Activated T-cell treated with anti-CD3 and anti-CD28 coated beads, Interleukin-2, amount 50 U/mL, for 1 hour (primary cell): ENCODE results near the gene TRIM62.
"Not testable (repeated sequence)": the region's sequence is repeated elsewhere in the genome, so short reads cannot be mapped to it uniquely, and the experiment has no call there.

Experiments
- DNase-seq: peaks from one replicate; pipeline ENCODE4 v3.0.0-alpha.2; 2020

The TRIM62 gene

GRCh38 chr1:33158366-33158765 lies 23.5 kb downstream of the TRIM62 start:
- no peak for DNase-seq

DNA sequence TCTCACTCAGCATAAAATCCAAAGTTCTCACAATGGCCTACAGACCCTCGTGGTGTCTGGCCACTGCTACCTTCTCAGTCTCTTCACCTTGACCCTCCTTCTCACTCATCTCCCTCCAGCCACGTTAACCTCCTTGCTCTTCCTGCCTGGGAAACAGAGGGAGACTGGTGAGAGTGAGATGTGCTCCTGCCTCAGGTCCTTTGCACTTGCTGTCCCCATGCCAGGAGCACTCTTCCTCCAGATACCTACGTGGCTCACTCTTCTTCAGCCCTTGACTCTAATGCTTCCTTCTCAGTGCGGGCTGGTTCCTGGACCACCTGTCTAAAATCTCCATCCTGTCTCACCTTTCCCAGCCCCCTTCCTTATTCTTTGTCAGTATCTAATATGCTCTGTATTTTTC lies 24.7 kb downstream of the TRIM62 start:
- no peak for DNase-seq

- no peak for DNase-seq
Observed at GRCh38 chr1:33155877-33156538, 25.8 kb downstream of the TRIM62 start.

GRCh38 chr1:33153650-33154049 lies 28.2 kb downstream of the TRIM62 start:
- DNase-seq: no peak

- no peak for DNase-seq
Observed at GRCh38 chr1:33152685-33153432, 29.0 kb downstream of the TRIM62 start.

GRCh38 chr1:33151116-33151515 lies 30.7 kb downstream of the TRIM62 start:
- no peak for DNase-seq

DNA sequence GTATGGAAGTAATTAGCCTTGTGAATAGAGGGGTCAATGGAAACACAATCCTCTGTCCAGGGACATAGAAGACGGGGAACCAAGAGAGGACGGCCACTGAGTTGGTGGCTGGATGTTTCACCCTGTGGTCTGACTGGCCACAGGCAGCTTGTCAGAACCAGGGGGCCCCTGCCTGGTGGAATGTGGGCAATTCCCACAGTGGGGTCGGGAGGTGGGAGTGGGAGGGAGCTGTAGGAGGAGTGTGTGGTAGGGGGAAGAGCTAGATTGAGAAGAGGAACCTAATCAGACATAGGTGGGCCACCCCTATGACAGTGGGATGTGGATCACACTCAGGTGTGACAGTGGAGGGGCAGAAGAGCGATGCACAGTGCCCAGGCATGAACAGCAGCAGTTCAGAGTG lies 31.3 kb downstream of the TRIM62 start:
- DNase-seq: no peak

GRCh38 chr1:33149453-33150190 lies 32.2 kb downstream of the TRIM62 start:
- no peak for DNase-seq

GRCh38 chr1:33148615-33149014 lies 33.2 kb downstream of the TRIM62 start:
- no peak for DNase-seq

GRCh38 chr1:33147997-33148314 lies 33.9 kb downstream of the TRIM62 start:
- DNase-seq: no peak

DNA sequence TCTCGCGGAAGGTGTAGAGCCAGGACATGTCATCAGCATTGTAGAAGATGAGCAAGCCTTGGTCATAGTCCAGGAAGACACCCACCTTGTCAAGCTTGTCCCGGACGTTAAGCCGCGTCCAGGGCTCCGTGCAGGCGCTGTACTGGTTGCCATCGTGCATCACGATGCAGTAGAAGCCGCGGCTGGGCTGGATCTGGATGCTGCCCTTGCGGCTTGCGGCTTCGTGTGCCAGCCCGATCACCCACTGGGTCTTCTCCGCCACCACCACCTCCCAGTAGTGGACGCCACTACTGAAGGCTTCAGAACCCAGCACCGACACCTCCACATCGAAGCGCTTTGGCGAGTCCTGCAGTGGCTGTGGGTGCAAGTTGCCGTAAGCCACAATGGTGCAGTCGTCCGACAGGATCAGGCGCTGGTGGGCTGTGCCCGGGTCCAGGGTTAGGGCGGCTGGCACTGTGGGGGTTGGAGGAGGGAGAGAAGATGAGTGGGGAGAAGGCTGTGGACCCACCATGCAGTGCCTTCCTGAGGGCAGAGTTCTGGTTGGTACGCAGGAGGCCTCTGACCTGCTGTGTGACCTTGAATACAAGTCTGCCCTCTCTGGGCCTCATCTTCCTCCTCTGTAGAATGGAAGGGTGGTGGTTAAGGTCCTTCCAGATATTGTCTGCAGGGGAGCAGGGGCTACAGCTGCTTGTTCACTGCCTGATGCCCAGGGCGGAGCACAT lies 34.4 kb downstream of the TRIM62 start:
- DNase-seq: no peak

GRCh38 chr1:33146003-33146402 lies 35.8 kb downstream of the TRIM62 start:
- DNase-seq: no peak

- DNase-seq: no peak
Observed at GRCh38 chr1:33143698-33144097, 38.1 kb downstream of the TRIM62 start.

DNA sequence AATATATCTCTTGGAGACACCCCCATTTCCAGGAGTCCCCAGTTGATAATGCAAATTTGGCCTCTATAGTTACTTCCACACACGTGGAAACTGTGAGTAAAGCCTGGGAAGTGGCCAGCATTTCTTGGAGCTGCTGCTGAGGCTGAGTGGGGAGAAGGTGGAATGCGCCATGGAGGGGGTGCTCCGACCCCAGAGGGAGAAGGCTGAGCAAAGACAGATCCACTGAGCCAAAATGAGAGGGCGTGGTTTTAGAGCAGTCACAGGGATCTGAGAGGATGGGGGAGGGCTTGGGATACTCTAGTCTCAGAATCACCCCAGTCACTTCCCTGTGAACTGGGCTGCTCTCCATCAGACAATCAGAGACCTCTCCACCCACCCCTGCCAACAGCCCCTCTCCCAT lies 38.7 kb downstream of the TRIM62 start:
- no peak for DNase-seq

- DNase-seq: no peak
Observed at GRCh38 chr1:33142483-33143064, 39.3 kb downstream of the TRIM62 start.

DNA sequence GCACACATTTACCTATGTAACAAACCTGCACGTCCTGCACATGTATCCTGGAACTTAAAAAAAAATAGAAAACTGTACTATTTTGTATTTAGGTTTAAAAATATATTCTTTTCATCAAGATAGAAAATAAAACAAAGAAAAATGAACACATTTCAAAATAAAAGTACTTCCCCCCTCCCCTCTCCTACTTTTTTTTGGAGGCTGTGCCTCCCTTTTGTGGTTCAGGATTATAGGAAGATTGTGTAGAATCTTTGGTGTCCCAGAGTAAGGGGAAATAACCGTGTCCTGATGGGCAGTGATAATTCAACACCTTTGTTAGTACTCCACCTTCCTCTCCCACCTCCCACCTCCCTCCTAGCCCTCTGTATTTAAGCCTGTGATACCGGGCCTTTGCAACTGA lies 40.1 kb downstream of the TRIM62 start:
- no peak for DNase-seq

DNA sequence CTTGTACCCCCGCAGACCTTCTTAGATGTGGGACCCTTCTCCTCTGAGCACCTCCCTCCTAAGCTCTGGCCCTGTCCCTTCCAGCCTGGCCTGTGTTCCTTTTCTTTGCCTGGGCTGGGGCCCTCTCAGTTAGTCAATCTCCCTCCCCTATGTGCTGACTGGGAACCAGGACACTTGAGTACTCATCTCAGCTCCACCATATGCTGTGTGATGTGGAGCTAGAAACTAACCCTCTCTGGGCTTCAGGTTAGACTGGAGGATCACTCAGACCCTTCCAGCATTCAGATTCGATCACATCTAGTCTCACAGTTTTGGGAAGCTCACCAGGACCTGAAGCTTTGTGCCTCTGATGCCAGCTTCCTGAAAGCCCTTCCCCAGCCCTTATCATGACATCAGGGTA lies 40.6 kb downstream of the TRIM62 start:
- DNase-seq: no peak

DNA sequence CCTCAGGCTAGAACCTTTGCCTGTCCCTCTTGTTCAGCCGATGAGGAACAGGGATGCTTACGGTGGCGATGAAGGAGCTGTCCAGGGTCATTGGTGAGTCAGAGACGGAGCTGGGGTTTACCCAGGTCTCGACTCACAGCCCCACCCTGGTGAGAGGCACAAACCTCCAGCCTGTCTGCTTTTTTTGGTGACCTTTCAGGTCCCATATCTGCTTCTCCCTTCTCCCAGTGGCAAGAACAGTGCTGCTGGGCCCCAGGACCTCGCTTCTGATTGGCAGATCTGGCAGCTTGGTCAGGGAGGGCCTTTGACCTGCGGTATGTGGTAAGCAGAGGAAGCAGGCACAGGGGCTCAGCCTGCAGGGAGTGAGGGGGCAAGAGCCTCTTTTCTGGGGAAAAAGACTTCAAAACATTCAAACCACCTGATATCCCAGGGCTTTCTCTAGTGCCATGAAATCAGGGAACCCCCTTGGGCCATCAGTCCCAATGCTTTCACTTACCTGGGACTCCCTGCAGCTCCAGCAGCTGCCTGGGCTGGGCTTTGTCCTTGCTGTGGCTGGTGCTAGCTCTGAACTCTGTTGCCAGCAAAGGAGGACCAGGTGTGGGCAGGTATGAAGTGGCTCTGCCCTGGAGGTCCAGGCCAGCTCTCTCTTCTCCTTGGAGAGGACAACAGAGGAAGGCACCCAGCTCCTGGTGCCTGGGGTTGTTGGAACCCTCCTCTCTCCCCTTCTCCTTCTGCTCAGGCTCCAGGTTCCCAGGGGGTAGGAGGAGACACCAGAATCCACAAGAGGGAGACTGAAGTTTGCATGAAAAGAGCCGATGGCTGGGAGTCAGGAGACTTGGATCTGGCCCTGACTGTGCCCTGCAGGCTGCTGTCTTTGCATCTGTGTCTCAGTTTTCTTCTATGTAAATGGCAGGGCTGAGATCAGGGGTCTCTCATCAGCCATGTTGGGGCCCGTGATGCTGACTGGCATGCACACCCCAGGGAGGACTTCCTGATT lies 41.4 kb downstream of the TRIM62 start:
- DNase-seq: no peak

GRCh38 chr1:33137800-33138199 lies 44.0 kb downstream of the TRIM62 start:
- peak; percentile 40 for DNase-seq

DNA sequence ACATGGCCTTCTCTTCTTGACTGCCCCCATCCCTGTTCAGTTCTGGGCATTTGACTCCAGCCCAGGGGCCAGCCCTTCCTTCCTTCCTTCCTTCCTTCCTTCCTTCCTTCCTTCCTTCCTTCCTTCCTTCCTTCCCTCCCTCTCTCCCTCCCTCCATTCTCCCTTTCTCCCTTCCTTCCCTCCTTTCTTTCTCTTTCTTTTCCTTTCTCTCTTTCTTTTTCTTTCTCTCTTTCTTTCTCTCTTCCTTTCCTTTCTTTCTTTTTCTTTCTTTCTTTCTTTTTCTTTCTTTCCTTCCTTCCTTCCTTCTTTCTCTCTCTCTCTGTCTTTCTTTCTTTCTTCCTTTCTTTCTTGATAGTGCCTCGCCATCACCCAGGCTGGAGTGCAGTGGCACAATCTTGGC lies 45.8 kb downstream of the TRIM62 start:
- not testable (repeated sequence) for DNase-seq

DNA sequence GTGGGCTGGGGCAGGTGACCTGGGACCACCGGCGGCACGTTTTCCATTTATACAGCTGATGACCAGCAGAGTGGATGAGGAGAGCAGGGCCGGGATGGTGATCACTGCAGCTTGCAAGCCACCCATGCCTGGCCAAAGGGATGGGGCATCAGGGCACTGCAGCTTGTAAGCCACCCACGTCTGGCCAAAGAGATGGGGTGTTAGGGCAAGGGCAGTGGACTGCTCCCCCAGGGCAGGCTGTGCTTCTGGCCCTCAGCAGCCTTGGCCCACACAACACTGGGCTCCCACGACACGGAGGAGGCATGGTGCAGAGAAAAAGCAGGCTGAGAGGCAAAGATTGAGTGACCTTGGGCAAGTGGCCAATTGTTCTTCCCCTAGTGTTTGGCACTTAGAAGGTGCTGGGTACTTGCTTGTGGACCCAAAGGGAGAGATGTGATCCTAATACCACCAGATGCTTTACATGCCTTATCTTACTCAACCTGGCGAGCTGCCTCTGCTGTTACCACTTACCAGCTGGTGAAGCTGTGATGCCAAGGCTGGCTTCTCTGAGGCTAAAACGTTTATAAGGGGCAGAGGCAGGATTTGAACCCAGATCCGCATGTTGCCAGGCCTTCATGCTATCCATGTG lies 48.3 kb downstream of the TRIM62 start:
- no peak for DNase-seq
